GM20000 (cell line): ENCODE data around the gene SHMT2.

Experiments
- DNase-seq: peaks from one replicate; pipeline ENCODE4 v3.0.0; 2012; ENCODE audit warnings: low spot score
- TF ChIP-seq, protein P1 (sequence below): IDR thresholded peaks from 2 replicates; pipeline ENCODE4 v1.5.1; 2012; ENCODE audit warnings: mild to moderate bottlenecking, control low read depth; ENCODE audit errors: extremely low read depth, missing control alignments

SHMT2 gene

DNA sequence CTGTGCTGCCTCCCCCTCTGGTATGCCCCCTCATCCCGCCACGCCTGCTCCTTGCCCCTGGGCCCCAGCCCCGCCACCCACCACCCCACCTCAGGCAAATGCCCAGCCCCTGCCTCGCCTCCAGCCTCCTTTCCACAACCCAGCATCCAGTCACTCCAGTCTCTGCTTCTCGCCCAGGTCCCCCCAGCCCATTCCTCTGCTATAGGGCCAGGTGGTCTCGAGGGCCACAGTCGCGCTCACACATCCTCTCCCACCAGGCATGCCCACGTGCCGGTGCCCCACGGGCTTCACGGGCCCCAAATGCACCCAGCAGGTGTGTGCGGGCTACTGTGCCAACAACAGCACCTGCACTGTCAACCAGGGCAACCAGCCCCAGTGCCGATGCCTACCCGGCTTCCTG is 19.1 kb upstream of the SHMT2 start:
- TF ChIP-seq, protein P1, sequence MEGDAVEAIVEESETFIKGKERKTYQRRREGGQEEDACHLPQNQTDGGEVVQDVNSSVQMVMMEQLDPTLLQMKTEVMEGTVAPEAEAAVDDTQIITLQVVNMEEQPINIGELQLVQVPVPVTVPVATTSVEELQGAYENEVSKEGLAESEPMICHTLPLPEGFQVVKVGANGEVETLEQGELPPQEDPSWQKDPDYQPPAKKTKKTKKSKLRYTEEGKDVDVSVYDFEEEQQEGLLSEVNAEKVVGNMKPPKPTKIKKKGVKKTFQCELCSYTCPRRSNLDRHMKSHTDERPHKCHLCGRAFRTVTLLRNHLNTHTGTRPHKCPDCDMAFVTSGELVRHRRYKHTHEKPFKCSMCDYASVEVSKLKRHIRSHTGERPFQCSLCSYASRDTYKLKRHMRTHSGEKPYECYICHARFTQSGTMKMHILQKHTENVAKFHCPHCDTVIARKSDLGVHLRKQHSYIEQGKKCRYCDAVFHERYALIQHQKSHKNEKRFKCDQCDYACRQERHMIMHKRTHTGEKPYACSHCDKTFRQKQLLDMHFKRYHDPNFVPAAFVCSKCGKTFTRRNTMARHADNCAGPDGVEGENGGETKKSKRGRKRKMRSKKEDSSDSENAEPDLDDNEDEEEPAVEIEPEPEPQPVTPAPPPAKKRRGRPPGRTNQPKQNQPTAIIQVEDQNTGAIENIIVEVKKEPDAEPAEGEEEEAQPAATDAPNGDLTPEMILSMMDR, result no peak
- DNase-seq, result no peak

DNA sequence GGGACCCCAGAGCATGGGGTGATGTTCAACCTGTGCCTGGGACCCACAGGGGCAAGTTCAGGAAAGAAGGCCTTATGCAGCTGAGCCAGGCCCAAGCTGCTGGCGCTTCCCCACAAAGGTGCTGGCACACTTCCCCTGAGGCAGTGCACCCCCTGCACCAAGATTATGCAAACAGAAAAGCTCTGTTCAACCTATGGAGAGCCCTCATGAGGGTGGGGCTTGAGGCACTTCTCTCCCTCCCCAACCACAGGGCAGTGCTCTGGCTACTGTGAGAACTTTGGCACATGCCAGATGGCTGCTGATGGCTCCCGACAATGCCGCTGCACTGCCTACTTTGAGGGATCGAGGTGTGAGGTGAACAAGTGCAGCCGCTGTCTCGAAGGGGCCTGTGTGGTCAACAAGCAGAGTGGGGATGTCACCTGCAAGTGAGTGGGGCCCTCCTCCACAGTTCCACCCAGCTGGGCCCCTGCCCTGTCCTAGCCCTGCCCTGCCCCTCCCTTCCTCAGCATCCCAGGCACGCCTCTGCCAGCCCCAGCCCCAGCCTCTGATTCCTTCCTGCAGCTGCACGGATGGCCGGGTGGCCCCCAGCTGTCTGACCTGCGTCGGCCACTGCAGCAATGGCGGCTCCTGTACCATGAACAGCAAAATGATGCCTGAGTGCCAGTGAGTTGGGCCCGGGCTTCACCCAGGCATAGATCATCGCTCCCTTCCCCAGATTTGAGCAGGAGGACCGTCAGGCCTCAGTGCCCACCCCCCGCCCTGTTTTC is 18.4 kb upstream of the SHMT2 start:
- TF ChIP-seq, protein P1, result no peak
- DNase-seq, result no peak

DNA sequence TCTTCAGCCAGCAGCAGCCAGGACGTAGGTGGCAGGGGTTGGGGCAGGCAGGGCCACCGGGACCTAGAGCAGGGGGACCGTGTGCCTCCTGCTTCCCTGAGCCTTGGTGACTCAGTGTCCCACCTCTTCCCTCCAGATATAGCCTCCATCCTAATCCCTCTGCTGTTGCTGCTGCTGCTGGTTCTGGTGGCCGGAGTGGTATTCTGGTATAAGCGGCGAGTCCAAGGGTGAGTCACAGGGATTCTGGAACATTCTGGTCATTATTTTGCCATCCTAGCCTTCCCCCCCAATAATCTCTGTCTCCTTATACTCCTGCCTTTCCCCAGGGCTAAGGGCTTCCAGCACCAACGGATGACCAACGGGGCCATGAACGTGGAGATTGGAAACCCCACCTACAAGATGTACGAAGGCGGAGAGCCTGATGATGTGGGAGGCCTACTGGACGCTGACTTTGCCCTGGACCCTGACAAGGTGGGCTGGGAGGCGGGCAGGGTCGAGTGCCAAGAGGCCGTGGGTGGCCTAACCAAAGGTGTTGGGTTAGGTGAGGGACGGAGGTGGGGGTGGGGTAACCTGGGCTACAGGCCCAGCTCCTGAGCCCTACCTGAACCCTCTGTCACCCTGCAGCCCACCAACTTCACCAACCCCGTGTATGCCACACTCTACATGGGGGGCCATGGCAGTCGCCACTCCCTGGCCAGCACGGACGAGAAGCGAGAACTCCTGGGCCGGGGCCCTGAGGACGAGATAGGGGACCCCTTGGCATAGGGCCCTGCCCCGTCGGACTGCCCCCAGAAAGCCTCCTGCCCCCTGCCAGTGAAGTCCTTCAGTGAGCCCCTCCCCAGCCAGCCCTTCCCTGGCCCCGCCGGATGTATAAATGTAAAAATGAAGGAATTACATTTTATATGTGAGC is 17.5 kb upstream of the SHMT2 start:
- TF ChIP-seq, protein P1, result no peak
- DNase-seq, result no peak

DNA sequence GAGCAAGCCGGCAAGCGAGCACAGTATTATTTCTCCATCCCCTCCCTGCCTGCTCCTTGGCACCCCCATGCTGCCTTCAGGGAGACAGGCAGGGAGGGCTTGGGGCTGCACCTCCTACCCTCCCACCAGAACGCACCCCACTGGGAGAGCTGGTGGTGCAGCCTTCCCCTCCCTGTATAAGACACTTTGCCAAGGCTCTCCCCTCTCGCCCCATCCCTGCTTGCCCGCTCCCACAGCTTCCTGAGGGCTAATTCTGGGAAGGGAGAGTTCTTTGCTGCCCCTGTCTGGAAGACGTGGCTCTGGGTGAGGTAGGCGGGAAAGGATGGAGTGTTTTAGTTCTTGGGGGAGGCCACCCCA is 16.8 kb upstream of the SHMT2 start:
- no peak for DNase-seq
- TF ChIP-seq, protein P1, result no peak

DNA sequence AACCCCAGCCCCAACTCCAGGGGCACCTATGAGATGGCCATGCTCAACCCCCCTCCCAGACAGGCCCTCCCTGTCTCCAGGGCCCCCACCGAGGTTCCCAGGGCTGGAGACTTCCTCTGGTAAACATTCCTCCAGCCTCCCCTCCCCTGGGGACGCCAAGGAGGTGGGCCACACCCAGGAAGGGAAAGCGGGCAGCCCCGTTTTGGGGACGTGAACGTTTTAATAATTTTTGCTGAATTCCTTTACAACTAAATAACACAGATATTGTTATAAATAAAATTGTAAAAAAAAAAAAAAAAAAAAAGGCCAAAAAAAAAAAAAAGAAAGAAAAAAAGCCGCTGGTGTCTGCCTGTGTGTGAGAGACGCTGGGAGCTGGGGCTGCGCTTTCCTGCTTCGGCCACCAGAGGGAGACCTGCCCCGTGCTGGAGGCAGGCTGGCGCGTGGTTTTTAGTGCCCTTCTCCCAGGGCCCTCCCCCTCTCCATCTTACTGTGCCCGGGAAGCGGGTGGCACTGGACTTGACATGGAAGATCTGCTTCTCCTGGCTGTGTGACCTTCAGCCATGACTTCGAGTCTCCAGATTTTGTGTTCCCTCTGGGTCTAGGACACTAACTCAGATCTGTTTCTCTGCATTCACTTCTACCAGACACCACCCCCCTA is 16.3 kb upstream of the SHMT2 start:
- TF ChIP-seq, protein P1, result peak; percentile 95
- peak; percentile 92 for DNase-seq

DNA sequence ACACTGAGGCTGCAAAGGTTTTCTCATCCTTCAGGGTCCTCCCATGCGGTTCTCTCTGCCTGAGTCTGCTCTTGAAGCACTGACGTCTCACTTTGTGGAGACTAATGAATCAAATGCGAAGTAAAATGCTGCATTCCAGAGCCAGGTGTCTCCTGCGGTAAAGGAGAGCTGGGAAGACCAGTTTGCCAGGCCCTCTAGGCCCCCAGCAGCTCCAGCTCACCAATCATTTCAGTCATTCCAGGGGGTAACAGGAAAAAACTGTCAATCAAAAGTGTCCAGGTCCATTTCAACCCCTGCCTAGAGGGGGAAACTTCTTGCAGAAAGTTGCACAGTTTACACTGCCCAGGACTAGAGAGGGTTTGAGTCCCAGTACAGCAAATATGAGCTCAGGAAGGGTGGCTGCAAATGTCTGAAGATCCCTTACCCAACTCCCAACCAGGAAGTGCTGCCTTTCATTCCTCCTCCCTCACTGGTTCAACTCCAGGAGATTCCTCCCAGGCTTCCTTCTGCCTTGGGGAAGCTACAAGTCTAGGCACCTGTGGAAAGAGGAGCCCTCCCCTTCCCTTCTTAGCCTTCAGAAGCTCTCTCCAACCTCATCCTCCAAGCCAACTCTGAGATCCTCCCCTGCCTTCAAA is 15.6 kb upstream of the SHMT2 start:
- TF ChIP-seq, protein P1, result no peak
- no peak for DNase-seq
